Measurements from ENCODE around the gene CDYL2.

- no peak for TF ChIP-seq CTCF (IDR thresholded peaks at IDR 0.05; ENCODE audit: low read depth, low read length)
- TF ChIP-seq EZH2phosphoT487 (IDR thresholded peaks at IDR 0.05; ENCODE audit: low read depth) = no peak
Measured at GRCh38 chr16:80804526-80805383, at the start of gene CDYL2.
